Testis (tissue), 2 donors: ENCODE results near the gene C2orf78.

Experiments used
- CTCF ChIP-seq, 3 experiments: fragments of 450-650 bp in 2 of 3; fragments of 200-600 bp in 1 of 3; sonication (generic) in 1 of 3; IDR thresholded peaks; one replicate each; pipeline ENCODE4 v1.5.1; 2016 to 2019; ENCODE audit warnings: antibody characterized with exemption in 3 of 3, mild to moderate bottlenecking in 2 of 3, moderate library complexity in 1 of 3
- POLR2A ChIP-seq: fragments of 450-650 bp; IDR thresholded peaks from one replicate; pipeline ENCODE4 v1.6.1; 2017; ENCODE audit warnings: antibody characterized with exemption, mild to moderate bottlenecking, moderate library complexity

- TF ChIP-seq CTCF (IDR thresholded peaks at IDR 0.05), result no peak
- TF ChIP-seq POLR2A, result no peak
Measured at GRCh38 chr2:73841912-73842738, 58.1 kb downstream of the C2orf78 start.
